HCT116 (cell line): ENCODE measurements around the gene CD69.

ENCODE experiments used
- POLR2AphosphoS5 ChIP-seq: IDR thresholded peaks from 2 replicates; pipeline ENCODE4 v1.6.1; 2011; ENCODE audit warnings: mild to moderate bottlenecking, low read depth, low read length, moderate library complexity
- TCF7L2 ChIP-seq: IDR thresholded peaks from 2 replicates; pipeline ENCODE4 v1.7.0; 2011; ENCODE audit warnings: borderline replicate concordance, inconsistent platforms; ENCODE audit not compliant: insufficient read depth, insufficient read length; ENCODE audit errors: extremely low read depth
- TF ChIP-seq, protein P1 (sequence below), 3 experiments: fragments of 200-600 bp in 1 of 3; sonication (generic) in 1 of 3; IDR thresholded peaks in 2 of 3; conservative IDR thresholded peaks in 1 of 3; 2 replicates each; pipeline ENCODE4 v1.5.1; 2012 to 2017; ENCODE audit warnings: low read depth in 2 of 3, low read length in 2 of 3, antibody characterized with exemption in 1 of 3, borderline replicate concordance in 1 of 3, control low read depth in 1 of 3, mild to moderate bottlenecking in 1 of 3, mixed read lengths in 1 of 3, mixed run types in 1 of 3, moderate library complexity in 1 of 3; ENCODE audit not compliant: insufficient read depth in 1 of 3
- TF ChIP-seq, protein P2 (sequence below): IDR thresholded peaks from 2 replicates; pipeline ENCODE4 v1.6.1; 2011; ENCODE audit warnings: mild to moderate bottlenecking, low read length, moderate library complexity; ENCODE audit not compliant: insufficient replicate concordance; ENCODE audit errors: extremely low read depth

DNA sequence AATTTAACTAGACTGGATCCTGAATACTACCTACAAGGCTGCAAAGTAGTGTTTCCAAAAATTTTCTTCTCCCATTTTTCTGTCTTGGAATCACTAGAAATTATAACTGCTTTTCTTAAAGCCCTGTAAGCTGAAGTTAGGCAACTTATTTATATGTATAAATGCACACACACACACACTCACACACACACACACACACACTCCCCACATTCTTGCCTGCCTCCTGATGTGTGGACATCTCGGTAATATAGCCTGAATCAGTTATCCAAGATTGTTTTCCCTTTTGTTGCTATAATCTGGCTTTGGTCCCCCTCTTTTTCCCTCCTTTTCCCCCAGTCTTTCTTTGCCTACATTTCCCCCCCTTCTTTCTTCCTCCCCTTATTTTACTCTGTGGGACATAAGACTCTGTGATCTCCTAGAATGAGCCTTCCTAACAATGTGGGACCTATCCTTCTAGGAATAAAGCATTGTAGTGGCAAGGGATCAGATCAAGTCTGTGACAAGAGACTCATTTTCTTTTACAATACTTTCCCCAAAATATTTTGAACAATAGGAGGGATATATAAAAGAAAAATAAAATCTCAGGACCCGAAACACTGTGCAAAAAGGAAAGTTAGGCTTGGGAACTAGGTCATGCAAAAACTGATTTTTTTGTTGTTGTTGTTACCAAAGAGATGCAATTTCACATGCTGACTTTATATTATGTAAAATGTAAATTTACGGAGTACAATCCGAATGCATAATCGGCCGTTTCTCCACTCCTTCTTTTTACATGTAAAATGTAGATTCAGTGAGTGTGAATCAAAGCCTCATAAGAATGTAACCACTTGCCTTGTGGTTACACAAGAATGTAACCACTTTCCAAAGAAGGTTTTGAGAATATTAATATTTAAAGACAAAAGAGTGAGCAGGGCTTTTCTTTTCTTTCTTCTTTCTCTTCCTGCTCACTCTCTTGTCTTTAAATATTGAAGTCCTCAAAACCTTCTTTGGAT is 26.3 kb upstream of the CD69 start:
- TF ChIP-seq, protein P1, sequence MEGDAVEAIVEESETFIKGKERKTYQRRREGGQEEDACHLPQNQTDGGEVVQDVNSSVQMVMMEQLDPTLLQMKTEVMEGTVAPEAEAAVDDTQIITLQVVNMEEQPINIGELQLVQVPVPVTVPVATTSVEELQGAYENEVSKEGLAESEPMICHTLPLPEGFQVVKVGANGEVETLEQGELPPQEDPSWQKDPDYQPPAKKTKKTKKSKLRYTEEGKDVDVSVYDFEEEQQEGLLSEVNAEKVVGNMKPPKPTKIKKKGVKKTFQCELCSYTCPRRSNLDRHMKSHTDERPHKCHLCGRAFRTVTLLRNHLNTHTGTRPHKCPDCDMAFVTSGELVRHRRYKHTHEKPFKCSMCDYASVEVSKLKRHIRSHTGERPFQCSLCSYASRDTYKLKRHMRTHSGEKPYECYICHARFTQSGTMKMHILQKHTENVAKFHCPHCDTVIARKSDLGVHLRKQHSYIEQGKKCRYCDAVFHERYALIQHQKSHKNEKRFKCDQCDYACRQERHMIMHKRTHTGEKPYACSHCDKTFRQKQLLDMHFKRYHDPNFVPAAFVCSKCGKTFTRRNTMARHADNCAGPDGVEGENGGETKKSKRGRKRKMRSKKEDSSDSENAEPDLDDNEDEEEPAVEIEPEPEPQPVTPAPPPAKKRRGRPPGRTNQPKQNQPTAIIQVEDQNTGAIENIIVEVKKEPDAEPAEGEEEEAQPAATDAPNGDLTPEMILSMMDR (IDR thresholded peaks at IDR 0.05 in 2 of 3, conservative IDR thresholded peaks at IDR 0.05 in 1 of 3; ENCODE audit: borderline replicate concordance in 1 of 3, insufficient read depth in 1 of 3, low read depth in 2 of 3, low read length in 2 of 3), result no peak
- no peak for TF ChIP-seq TCF7L2
- TF ChIP-seq, protein P2, sequence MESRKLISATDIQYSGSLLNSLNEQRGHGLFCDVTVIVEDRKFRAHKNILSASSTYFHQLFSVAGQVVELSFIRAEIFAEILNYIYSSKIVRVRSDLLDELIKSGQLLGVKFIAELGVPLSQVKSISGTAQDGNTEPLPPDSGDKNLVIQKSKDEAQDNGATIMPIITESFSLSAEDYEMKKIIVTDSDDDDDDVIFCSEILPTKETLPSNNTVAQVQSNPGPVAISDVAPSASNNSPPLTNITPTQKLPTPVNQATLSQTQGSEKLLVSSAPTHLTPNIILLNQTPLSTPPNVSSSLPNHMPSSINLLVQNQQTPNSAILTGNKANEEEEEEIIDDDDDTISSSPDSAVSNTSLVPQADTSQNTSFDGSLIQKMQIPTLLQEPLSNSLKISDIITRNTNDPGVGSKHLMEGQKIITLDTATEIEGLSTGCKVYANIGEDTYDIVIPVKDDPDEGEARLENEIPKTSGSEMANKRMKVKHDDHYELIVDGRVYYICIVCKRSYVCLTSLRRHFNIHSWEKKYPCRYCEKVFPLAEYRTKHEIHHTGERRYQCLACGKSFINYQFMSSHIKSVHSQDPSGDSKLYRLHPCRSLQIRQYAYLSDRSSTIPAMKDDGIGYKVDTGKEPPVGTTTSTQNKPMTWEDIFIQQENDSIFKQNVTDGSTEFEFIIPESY, result no peak
- no peak for TF ChIP-seq POLR2AphosphoS5
